HepG2 (cell line): ENCODE data around the gene ZCCHC24. TPM values are rescaled to one million over a fixed set of nuclear protein-coding genes. Genes with fewer than 3 reads are reported as not detected.
A peak's percentile ranks its signal among the peaks of the same experiment; 100 is the strongest.

Experiments used
- ATAC-seq: fragments of 200-7000 bp; cut with Tn5 transposase; 3 replicates; pipeline ENCODE4 v1.9.1; 2020; ENCODE audit warnings: mild to moderate bottlenecking, moderate library complexity
- BruUV-seq: library from RNA; stranded (reverse); fragments of 400-500 nt; replicated peaks from 2 replicates; lab custom pipeline; 2021; lab: Mats Ljungman, UMichigan
- CTCF ChIA-PET: fragments of 300-600 bp; formaldehyde crosslinking; extraction: SDS; loops from one replicate; lab custom pipeline; 2021; ENCODE audit warnings: low total read pairs, inconsistent platforms, low intra/inter-chr PET ratio; lab: Yijun Ruan, JAX
- POLR2A ChIA-PET: fragments of 350-600 bp; sonication (Branson Sonifier 250); formaldehyde crosslinking; loops from one replicate; lab custom pipeline; 2020; ENCODE audit warnings: antibody characterized with exemption, inconsistent platforms; lab: Yijun Ruan, JAX
- DNase-seq: peaks from one replicate; pipeline ENCODE4 v3.0.0-alpha.2; 2015; ENCODE audit warnings: low spot score
- FAIRE-seq: peaks from 3 replicates; lab custom pipeline; 2011; peaks lifted over from hg19 to GRCh38; lab: Jason Lieb, UNC
- H2AFZ ChIP-seq: one replicate; pipeline ENCODE4 v1.6.1; 2011; ENCODE audit warnings: low read length, inconsistent platforms
- H3K27ac ChIP-seq: fragments of 300-600 bp; 3 replicates; pipeline ENCODE4 v1.8.0; 2011; ENCODE audit warnings: mixed run types, mild to moderate bottlenecking, mixed read lengths, low read length, inconsistent platforms; ENCODE audit not compliant: insufficient read depth; ENCODE audit errors: extremely low read length
- H3K27me3 ChIP-seq, 2 experiments: fragments of 200-600 bp in 1 of 2; 2 replicates in 1 of 2; 3 replicates in 1 of 2; pipeline versions ENCODE4 v1.6.0 to v1.8.0; 2011; ENCODE audit warnings: low read length in 2 of 2, mild to moderate bottlenecking in 2 of 2, moderate library complexity in 2 of 2, inconsistent platforms in 1 of 2; ENCODE audit not compliant: insufficient read depth in 2 of 2, control insufficient read depth in 1 of 2
- H3K36me3 ChIP-seq, 2 experiments: fragments of 200-600 bp in 1 of 2; replicated peaks in 1 of 2; 2 replicates in 1 of 2; 3 replicates in 1 of 2; pipeline versions ENCODE4 v1.5.1 to v1.8.0; 2011; ENCODE audit warnings: low read length in 2 of 2, inconsistent platforms in 1 of 2; ENCODE audit not compliant: insufficient read depth in 2 of 2, control insufficient read depth in 1 of 2
- H3K4me1 ChIP-seq: 2 replicates; pipeline ENCODE4 v1.5.1; 2012; ENCODE audit warnings: low read length, inconsistent platforms; ENCODE audit not compliant: insufficient read depth
- H3K4me2 ChIP-seq: 2 replicates; pipeline ENCODE4 v1.6.0; 2011; ENCODE audit warnings: low read depth, low read length, inconsistent platforms
- H3K4me3 ChIP-seq, 3 experiments: fragments of 200-600 bp in 1 of 3; sonication (generic), shearing (Covaris generic) in 1 of 3; replicated peaks in 1 of 3; 2 replicates each; pipeline ENCODE4 v1.5.1; 2011 to 2016; ENCODE audit warnings: low read length in 3 of 3, inconsistent platforms in 2 of 3, low read depth in 2 of 3, mild to moderate bottlenecking in 2 of 3, control low read depth in 1 of 3, mixed read lengths in 1 of 3; ENCODE audit not compliant: insufficient read depth in 1 of 3
- H3K79me2 ChIP-seq: one replicate; pipeline ENCODE4 v1.6.1; 2011; ENCODE audit warnings: low read length, inconsistent platforms; ENCODE audit not compliant: insufficient read depth
- H3K9ac ChIP-seq: 2 replicates; pipeline ENCODE4 v1.6.0; 2011; ENCODE audit warnings: mild to moderate bottlenecking, low read depth, low read length, inconsistent platforms; ENCODE audit not compliant: insufficient read depth
- H3K9me3 ChIP-seq: 2 replicates; pipeline ENCODE4 v1.5.1; 2012; ENCODE audit warnings: mild to moderate bottlenecking, low read length
- H4K20me1 ChIP-seq: 2 replicates; pipeline ENCODE4 v1.6.0; 2011; ENCODE audit warnings: inconsistent platforms, mild to moderate bottlenecking, low read length, moderate library complexity; ENCODE audit not compliant: insufficient read depth
- FOXP4 ChIP-seq: sonication (generic); formaldehyde crosslinking; IDR thresholded peaks from 2 replicates; pipeline ENCODE4 v1.4.0; 2020; ENCODE audit warnings: missing genetic modification reagents
- LCORL ChIP-seq, 2 experiments: fragments of 450-650 bp in 1 of 2; sonication (generic) in 1 of 2; formaldehyde crosslinking in 1 of 2; IDR thresholded peaks; 2 replicates each; pipeline versions ENCODE4 v1.5.0 to v1.6.1; 2017 to 2020; ENCODE audit warnings: antibody characterized with exemption in 1 of 2, missing genetic modification reagents in 1 of 2
- MTF2 ChIP-seq: sonication (generic); formaldehyde crosslinking; IDR thresholded peaks from 2 replicates; pipeline ENCODE4 v1.5.0; 2020; ENCODE audit warnings: missing genetic modification reagents, borderline replicate concordance
- MXD3 ChIP-seq: IDR thresholded peaks from 2 replicates; pipeline ENCODE4 v1.6.1; 2016; ENCODE audit warnings: mild to moderate bottlenecking, missing biosample characterization, missing genetic modification reagents
- MYC ChIP-seq: sonication (generic); formaldehyde crosslinking; IDR thresholded peaks from 2 replicates; pipeline ENCODE4 v1.9.0; 2021; ENCODE audit warnings: missing genetic modification reagents, borderline replicate concordance
- NR2F6 ChIP-seq, 2 experiments: IDR thresholded peaks; 2 replicates each; pipeline ENCODE4 v1.6.1; 2016; ENCODE audit warnings: antibody characterized with exemption in 1 of 2, mild to moderate bottlenecking in 1 of 2
- PATZ1 ChIP-seq: sonication (generic); formaldehyde crosslinking; IDR thresholded peaks from 2 replicates; pipeline ENCODE4 v1.4.0; 2020; ENCODE audit warnings: missing genetic modification reagents
- YEATS4 ChIP-seq: sonication (generic); formaldehyde crosslinking; IDR thresholded peaks from 2 replicates; pipeline ENCODE4 v1.4.0; 2020; ENCODE audit warnings: missing genetic modification reagents, borderline replicate concordance
- YY1 ChIP-seq: IDR thresholded peaks from 2 replicates; pipeline ENCODE4 v1.6.1; 2011; ENCODE audit warnings: low read length, low read depth, moderate library complexity, mild to moderate bottlenecking; ENCODE audit not compliant: insufficient read depth, insufficient replicate concordance
- ZFP36 ChIP-seq: fragments of 150-350 bp; IDR thresholded peaks from 2 replicates; pipeline ENCODE4 v1.6.1; 2018; ENCODE audit warnings: borderline replicate concordance, low read length, low read depth; ENCODE audit not compliant: partially characterized antibody
- ZNF552 ChIP-seq: sonication (generic); formaldehyde crosslinking; IDR thresholded peaks from 2 replicates; pipeline ENCODE4 v1.9.0; 2022; ENCODE audit warnings: missing genetic modification reagents, mild to moderate bottlenecking, borderline replicate concordance
- ZNF629 ChIP-seq: sonication (generic); formaldehyde crosslinking; conservative IDR thresholded peaks from 2 replicates; pipeline ENCODE4 v1.5.0; 2020; ENCODE audit warnings: missing genetic modification reagents
- ZNF660 ChIP-seq: sonication (generic); formaldehyde crosslinking; IDR thresholded peaks from 2 replicates; pipeline ENCODE4 v1.5.1; 2020; ENCODE audit warnings: mild to moderate bottlenecking, low read depth, missing genetic modification reagents, borderline replicate concordance
- ZNF710 ChIP-seq: sonication (generic); formaldehyde crosslinking; IDR thresholded peaks from 2 replicates; pipeline ENCODE4 v1.5.0; 2020; ENCODE audit warnings: mild to moderate bottlenecking, missing genetic modification reagents, borderline replicate concordance
- WGBS: methylation state at CpG from one replicate; pipeline ENCODE4 v1.1.6; 2017; ENCODE audit warnings: low lambda C conversion rate; 5-methylcytosine and 5-hydroxymethylcytosine counted together
- in situ Hi-C: cut with HindIII; loops from 2 replicates; pipeline ENCODE4 v1.10.0; 2017; ENCODE audit warnings: low pct_unique_long_range_greater_than_20kb; ENCODE audit not compliant: extremely low pct_ligation_motif_present
- intact Hi-C: fragments of 100-400 bp; cut with micrococcal nuclease; formaldehyde crosslinking; loops from one replicate; pipeline ENCODE4 v1.10.0; 2022; ENCODE audit not compliant: unreplicated experiment
- polyA plus RNA-seq, 8 experiments: library from polyadenylated mRNA; depleted of rRNA in 3 of 8; stranded (reverse) in 7 of 8; unstranded in 1 of 8; fragments of >200 nt; fragmentation: Illumina TruSeq in 4 of 8; extraction: Trizol in 4 of 8; gene quantifications; 2 replicates each; pipeline versions ENCODE4 v1.2.1 to v1.2.3, GENCODE V29; 2011 to 2016; ENCODE audit warnings: low read depth in 4 of 8, missing spikeins in 1 of 8, mixed read lengths in 1 of 8; ENCODE audit not compliant: insufficient read depth in 1 of 8
- total RNA-seq, 5 experiments: library from RNA; depleted of rRNA; stranded (reverse); fragments of >200 nt; fragmentation: Illumina TruSeq; extraction: Trizol; gene quantifications; 2 replicates each; pipeline ENCODE4 v1.2.3, GENCODE V29; 2016; ENCODE audit warnings: low read depth in 1 of 5

The ZCCHC24 gene
- total and polyA plus RNA-seq, 2 of the 13 experiments (the other 11 are each of a cell fraction or from before 2014, with no cell fraction given) = 3.1 to 7.9 TPM

- in situ Hi-C loops (no loop called here), intact Hi-C loops (no loop called here)
- Histone ChIP-seq H3K9ac (peak overlapping the region; percentile 60; the same call in 1 of the 2 replicates), H3K4me1 (peaks cover 48% of the 10 kb centered on the region), H3K4me3 (peak overlapping the region; percentile 69 to 77 (median 76)), H3K4me2 (peak overlapping the region; percentile 96), H3K79me2 (no peaks in the 10 kb centered on the region), H3K27me3 (peaks cover 2 to 16% of the 10 kb centered on the region in 2 experiments; a peak in 4 of 5 replicates), H3K27ac (no peak overlapping the region), H2AFZ (no peak overlapping the region), H4K20me1 (no peaks in the 10 kb centered on the region), H3K9me3 (no peaks in the 10 kb centered on the region), H3K36me3 (no peaks in the 10 kb centered on the region)
- no peak for ATAC-seq
- WGBS = 20% methylated on average over 11 of the region's 11 CpGs
- POLR2A ChIA-PET = interaction anchor here (1.4 to 2.4 kb wide), 2 partner anchors 11 to 64 kb away, joined by 5 to 10 read pairs; no protein-coding TSS in a partner anchor
- BruUV-seq = TSS peak; percentile 50
- FAIRE-seq = peak; percentile 50
- DNase-seq = no peak
- CTCF ChIA-PET = no interaction called here
- TF ChIP-seq ZNF660 (CRISPR knock-in tag) (no peak), FOXP4 (CRISPR knock-in tag) (peak; percentile 45; the same call in 1 of the 2 replicates), ZNF710 (CRISPR knock-in tag) (no peak), ZFP36 (no peak), NR2F6 (IDR thresholded peaks at IDR 0.05) (peak; percentile 40; the same call in 1 of the 2 replicates), NR2F6 (CRISPR knock-in tag; IDR thresholded peaks at IDR 0.05) (0 out of 2 replicates have a peak, but pooled peaks have one; percentile 30), PATZ1 (CRISPR knock-in tag) (0 out of 2 replicates have a peak, but pooled peaks have one; percentile 13), YEATS4 (0 out of 2 replicates have a peak, but pooled peaks have one; percentile 35), YY1 (peak; percentile 4), ZNF552 (CRISPR knock-in tag) (no peak), MYC (0 out of 2 replicates have a peak, but pooled peaks have one; percentile 26), ZNF629 (CRISPR knock-in tag) (no peak), MTF2 (CRISPR knock-in tag) (no peak), LCORL (IDR thresholded peaks at IDR 0.05) (no peak), LCORL (CRISPR knock-in tag; IDR thresholded peaks at IDR 0.05) (0 out of 2 replicates have a peak, but pooled peaks have one; percentile 24), MXD3 (CRISPR knock-in tag) (no peak)
Measured at GRCh38 chr10:79443338-79444198, 1.9 kb downstream of the ZCCHC24 start.
